AG08395 (cell line): ENCODE measurements around the gene OLFM3.

Source experiments
- DNase-seq: peaks from one replicate; pipeline ENCODE4 v3.0.0; 2012; ENCODE audit warnings: mixed read lengths, low spot score

Gene OLFM3

DNA sequence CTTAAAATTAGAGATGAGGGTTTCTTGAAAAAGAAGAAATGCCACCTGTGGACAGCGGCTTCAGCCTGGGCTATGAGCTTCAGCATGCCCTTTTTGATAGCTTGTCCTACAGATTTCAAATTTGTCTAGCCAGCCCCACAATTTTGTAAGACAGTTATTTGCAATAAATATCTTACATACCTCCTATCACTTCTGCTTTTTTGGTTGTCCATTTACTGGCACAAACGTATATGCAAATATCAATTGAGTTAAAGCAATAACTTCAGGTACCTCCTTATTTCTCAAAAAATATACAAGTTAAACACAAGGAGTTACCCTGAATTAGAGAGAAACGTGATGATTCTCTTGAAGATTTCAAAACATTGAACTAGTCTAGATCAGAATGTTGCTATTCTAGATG, 53.5 kb downstream of the OLFM3 start:
- no peak for DNase-seq

DNA sequence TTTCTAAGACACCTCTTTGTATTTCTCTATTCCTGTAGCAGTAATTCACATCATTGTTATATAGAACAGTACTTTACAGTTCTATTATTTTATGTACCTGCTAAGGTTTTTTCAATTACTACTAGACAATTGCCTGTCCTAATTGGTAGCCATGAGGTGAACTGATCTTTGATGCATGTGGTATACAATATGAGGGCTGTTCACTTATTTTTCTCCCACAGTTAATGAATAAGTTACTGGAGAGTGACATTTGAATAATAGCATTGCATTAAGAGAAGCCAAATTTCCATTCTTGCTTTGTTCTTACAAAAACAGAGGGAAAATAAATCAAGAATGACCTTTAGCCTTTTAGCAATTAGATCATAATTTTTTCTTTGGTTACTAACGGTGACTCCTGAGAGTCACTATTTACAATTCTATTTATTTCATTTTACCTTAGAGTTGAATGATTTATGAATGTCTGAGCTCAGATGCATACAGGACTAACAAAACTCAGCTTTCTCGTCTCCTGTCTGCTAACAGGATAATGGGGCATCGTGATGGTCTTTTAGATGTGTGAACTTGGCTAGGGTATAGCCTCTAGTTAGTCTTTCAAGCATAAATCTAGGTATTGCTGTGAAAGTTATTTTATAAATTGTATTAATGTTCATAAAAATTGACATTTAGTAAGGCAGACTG, 54.1 kb downstream of the OLFM3 start:
- DNase-seq: no peak

DNA sequence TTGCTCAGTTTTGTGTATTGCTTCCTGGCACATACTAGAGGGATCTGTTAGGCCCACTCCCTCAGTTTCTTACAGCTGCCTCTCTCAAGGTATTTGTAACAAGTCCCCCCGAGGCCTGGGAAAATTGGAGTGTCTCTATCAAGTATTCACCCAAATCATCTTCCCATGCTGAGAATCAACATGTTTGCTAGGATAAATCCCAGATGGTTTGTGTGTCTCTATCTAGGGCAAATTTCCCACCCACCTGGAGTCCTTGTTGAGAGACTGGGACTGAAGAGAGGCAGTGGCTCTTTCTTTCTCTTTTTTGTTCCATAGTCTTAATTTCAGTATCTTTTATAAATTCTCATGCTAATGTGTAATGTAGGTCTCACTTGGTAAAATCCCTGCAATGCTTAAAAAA, 58.0 kb downstream of the OLFM3 start:
- no peak for DNase-seq

DNA sequence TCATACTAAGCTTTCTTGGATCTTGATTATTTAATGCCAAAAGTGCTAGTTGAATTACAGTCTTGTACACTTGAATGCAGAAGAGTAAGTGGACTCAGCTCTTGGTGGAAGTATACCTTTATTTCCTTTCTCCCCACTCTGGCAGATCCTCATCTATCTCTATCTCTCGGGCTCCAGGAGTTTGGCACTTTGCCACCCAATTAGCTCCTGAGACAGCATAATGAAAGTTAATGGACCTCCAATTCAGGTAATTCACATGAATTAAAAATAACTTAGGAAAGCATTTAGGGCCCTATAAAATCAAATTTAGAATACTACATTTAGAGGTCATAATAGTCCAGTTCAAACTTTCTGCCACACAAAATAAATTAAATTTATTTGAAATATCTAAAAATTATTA, 67.4 kb downstream of the OLFM3 start:
- no peak for DNase-seq

DNA sequence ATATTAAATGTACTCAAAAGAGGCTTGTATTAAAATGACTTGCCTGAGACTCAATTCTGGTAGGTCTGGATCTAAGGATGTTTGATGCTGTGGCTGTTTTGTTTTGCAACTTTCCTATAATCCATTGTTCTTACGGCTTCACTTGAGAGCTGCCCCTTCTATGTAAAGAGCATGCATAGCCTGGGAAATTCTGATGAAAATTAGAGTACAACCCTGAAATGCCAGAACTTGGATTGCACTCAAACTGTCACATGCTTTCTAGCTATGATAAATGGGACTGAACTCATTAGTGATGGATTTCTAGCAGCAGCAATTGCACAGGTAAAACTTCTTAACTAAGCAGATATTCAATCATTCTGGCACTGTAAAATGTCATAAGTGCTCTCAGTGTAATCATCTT, 67.9 kb downstream of the OLFM3 start:
- DNase-seq: no peak

DNA sequence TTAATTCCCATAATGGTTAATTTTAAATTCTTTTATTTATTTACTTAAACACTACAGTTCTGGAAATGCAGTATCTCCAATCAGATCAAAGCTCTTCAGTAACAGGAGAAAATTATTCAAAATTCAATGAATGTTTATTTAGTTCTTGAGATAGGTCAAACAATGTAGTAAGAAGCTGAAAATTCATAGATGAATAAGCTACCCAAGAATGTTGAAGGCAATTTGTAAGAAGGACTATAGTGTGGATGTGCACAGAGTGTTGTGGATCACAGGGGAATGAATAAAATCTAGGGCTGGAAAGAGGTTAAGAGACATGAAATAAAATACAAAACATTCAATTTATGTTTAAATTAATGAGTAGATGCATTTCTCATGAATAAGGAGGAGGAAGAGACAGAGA, 72.0 kb downstream of the OLFM3 start:
- DNase-seq: no peak

DNA sequence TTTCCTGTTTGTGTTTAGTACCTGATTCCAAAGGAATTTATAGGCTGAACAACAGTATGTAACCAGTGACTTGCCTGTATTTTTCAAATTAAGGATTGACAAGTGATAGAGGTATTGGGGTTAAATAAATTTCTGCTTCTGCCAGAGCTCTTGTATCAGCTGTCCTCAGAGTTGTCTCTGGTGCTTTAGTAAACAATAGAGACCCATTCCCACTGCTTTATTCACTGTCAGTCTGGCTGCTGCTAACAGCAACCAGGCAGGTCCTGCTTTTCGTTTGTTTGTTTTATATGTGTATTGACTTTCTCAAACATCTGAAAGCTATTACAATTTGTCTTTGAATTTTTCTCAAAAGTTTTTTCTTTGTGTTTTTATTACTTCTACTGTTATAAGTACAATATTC, 76.1 kb downstream of the OLFM3 start:
- DNase-seq: no peak

DNA sequence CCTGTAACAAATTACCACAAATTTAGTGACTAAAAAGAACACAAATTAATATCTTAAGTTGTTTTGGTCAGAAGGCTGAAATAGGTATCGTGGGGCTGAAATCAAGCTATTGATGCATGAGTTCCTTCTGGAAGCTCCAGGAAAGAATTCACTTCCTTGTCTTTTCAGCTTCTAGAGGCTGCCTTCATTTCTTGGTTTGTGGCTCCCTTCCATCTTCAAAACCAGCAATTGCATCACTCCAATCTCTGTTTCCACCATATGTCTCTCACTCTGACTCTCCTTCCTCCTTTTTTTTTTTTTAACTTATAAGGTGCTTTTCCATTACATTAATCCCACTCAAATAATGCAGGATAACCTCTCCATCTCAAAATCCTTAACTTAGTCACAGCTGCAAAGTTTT, 78.4 kb downstream of the OLFM3 start:
- no peak for DNase-seq

DNA sequence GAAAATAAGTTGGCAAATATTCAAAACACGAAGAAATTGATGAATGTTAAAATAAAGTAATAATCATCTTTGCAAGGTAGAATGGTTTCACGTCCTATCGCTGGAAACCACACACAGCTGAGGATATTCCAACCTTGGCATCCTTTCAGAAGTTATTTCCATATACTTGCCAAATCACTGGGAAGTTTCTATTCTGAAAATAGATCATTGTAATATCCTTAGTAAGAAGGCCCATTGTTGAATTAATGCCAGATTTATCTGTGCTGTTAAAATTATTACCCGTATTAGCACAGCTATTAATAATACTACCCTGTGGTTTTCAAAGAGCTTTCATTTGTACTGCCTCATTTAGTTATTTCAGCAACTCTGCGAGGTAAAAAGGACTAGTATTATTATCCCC, 81.1 kb downstream of the OLFM3 start:
- DNase-seq: no peak

DNA sequence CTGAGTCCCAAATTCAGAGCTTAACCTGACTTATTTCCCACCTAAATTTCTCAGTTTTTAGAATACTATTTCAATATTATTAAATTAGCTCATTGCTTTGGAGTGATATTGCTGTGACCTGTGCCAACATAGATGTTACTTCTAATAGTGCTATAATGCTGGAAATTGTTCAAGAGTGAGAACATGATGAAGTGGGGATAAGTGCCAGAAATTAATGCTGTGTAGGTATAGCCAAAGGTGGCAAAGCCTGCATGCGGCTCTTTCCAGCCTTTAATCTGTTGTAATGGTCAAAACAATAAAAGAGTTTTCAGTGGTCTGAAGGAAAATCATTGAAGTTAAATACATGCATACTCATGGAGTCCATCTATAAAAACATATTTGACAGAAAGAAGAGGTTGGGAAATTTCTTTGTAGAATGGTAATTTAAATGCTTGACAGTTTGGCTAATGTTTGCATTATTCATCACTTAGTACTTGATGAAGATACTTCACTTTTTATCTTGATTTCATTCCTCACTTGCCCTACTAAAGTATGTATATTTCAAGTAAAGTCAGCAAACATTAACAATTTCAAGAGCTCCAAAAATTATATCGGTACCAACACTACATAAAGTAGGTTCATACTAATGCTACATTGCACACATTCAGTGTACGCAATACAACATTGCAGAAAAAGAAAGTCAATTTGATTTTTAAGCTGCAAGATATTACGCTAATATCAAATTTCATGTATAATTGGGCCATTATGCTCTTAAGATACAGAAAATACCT, 82.1 kb downstream of the OLFM3 start:
- DNase-seq: no peak

DNA sequence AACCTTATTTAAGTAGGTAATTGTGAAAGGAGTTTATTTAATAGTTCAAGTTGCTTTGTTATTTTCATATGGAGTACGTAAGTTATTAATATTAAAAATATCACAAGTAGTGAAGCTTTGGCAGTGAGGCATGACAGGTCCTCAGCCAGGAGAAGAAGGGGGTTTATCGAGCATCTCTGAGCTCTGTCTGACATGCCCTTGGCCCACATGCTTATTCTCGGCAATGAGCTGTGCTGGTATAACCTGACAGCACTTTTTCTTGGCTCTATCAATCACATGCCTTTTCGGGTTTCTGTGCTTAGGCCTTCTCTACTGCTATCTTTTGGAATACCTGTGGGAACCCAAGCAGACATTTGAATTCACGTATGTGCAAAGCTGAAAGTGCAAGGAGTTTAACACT, 84.8 kb downstream of the OLFM3 start:
- no peak for DNase-seq

DNA sequence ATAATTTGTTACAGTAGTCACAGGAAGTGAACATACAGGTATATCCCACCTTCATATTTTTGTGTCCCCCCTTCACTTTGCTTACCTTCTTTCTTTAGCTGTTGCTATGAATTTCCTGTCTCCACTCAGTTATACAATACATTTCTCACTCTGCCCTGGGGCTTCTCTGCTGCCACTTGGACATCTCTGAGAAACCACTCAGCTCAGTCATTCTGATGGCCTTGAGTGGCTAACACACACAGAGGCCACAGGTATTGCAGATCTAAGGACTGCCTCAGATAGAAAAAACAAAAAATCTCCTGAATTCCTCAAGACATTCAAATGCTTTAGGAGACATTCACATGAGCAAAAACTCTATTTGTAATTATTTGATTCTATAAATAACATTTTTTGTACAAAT, 87.7 kb downstream of the OLFM3 start:
- no peak for DNase-seq

DNA sequence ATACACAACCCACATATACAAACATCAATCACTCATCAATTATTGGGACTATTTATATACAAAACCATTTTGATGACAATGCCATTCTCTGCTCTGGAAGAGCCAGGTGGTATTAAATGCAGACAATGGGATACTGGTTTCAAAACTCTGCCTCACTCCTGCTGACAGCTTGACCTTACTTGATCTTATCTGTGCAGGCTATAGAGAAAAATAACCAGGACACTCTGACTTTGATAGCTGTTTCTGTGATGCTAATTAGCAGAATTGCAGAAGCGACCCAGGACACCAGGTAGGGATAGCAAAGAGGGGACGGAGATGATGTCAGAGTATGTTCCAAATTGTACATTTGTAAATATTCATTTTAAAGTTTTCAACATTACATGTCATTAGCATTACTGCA, 89.5 kb downstream of the OLFM3 start:
- DNase-seq: no peak

DNA sequence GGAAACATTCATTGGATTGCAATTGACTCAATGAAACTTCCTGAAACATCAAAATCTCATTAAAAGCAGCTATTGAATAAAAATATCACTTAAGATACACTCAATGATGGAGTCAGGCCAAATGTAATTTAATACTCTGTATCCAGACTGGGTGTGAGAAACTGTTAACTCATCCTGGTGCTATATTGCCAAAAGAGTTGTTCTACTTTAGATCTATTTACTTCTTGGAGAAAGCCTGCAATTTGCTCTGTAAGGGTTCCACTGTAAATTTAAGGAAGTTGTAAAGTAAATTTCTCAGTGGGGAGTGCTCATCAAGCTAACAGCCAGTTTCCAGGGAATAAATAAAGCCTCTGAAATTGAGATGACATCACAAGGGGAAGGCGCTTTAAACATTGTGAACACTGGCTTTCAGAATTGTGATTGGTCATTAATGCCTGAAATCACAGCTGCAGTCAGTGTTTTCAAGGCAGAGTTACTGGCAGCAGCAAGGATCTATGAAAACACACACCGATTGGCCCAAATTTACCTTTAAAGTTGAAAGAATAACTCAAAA, 91.4 kb downstream of the OLFM3 start:
- no peak for DNase-seq

DNA sequence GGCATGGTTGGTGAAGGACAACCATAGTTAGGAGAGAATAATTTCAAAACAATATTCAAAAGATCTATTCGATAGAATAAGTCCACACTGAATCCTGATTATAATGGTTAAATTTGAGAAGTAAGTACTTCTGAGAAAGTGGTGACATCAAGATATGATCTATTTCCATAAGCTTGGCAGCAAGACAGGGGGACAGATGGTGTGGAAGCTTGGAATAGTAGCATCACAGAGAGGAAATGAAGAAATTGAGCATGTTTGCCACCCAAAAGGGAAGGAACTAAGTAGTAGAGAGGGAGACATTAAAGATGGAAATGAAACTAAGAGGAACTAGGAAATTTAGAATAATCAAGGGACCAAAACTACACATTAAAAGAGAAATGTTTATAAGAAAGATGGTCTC, 94.5 kb downstream of the OLFM3 start:
- DNase-seq: no peak

DNA sequence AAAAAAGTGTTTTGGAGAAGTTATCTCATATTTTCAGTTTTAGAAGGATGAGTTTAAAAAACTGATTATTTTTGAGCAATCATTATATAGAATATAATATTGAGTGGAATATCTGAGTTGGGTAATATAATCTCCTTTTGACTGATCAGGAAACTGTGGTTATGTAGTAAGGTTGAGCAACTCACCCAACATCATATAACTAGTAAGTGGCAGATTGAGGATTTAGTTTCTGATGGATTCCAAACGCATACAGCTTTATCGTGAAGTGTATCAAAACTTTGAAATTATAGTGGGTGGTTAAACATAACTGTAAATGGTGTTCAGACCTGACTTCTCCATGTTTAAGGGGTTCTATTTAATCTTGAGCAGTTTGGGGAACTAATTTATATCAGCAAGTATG, 98.6 kb downstream of the OLFM3 start:
- DNase-seq: no peak

DNA sequence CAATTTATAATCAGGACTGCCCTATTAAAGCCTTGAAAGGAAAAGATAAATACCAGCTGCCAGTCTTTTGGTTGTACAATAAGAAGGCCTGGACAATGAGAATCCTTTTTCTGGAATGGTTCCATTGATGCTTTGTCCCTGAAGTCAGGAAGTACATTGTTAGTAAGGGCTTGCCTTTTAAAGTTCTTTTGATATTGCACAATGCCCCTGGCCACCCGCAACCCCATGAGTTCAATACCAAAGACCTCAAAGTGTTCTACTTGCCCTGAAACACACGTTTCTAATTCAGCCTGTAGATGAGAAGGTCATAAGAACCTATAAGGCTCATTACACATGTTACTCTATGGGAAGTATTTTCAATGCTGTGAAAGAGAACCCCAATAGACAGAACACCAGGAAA, 112.1 kb downstream of the OLFM3 start:
- no peak for DNase-seq

DNA sequence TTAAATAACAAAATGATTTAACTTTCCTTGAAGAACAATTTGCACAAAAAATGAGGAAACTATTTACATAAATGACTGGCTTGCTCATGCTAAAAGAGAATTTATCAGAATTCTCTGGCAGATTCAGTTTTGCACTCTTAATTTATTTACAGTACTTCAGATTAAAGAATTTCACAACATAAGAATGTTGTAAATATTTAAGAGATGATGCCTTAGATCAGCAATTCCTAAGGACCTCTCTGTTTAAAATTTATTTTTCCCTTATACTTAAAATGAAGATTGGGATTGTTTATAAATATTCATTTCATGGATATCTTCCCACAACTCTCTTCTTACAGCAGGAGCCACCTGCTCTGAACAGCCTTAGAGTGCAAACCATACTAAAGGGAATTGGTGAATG, 120.8 kb downstream of the OLFM3 start:
- no peak for DNase-seq

DNA sequence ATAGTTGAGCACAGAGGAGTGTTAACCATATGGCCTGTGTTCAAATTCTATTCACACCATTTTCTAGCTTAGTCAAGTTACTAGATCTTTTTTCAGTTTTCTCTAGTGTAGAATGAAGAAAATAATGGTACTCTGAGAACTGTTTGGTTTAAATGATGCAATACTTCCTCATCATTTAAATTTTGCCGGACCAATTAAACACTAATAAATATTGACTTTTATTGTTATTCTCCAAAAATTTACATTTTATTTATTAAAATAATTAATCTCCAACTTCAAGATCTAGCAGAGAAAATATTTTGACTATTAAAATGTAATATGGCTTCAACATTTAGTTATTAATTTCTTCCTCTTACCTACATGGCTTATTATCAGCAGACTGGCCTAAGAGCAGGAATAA, 123.1 kb downstream of the OLFM3 start:
- no peak for DNase-seq

DNA sequence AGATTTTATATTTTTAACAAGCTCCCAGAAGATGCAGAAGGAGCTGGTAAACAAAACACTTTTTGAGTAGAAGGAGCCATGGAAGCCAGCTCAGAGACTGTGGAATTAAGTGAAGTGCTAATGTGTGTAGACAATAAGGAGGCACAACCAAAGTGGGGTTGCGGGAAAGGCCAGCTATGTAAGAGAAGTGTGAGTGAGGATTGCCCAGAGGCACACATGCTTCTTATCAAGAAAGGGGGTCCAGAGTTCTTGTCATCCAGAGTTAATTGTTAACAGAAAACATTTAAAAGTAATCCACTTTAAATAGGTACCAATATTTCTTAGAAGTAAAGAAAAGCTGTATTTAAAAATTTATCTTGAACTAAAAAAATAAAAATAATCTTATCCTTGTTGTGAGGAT, 136.8 kb downstream of the OLFM3 start:
- DNase-seq: no peak

DNA sequence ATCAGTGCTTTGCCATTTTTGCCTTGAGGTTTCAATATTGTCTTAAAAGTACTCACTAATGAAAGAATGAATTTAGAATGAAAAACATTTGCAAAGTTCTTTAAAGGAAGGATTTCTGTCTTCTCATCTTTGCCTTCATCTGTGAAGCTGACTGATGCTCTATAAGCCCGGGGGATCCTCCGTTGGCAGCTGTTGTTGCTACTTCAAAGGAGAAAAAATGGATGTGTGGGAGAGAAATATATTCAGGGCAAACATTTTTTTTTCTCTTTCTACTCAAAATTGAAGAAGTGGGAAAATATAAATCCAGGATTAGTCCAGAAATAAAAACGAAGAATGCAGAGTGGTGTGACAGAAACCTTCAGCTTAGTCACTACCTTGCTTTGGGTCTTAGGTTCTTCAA, 142.5 kb downstream of the OLFM3 start:
- no peak for DNase-seq

DNA sequence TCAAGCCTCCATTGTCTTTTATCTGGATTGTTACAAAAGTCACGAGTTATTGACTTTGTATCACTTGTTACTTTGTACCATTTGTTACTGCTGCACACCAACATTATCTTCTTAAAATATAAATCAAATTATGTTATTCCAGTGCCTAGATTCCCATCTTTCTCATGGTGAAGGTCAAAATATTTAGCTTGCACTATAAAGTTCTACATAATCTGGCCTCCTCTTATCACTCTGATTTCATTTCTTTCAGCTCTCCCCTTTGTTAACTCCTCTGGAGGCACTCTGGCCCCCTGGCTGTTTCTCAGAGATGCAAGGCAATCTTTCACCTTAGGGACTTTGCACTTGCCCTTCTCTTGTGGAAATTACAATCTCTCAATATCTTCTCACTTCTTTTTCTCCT, 143.8 kb downstream of the OLFM3 start:
- DNase-seq: no peak

DNA sequence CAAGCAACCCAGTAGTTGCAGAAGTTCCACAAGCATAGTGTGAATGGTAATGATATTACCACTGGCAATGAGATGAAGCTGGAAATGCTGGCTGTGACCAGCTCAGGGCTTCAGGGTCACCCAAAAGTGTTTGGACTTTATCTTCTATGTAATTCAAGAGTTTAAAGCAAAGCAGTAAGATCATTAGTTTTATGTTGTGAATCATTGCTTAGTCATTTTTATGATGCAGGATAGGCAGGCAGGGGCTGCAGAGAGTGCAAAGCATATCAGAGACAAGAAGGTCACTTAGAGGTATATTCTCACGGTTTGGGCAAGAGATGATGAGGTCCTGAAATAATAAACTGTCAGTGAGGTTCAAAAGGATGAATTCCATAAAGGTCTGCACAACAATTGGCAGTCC, 147.4 kb downstream of the OLFM3 start:
- DNase-seq: no peak

DNA sequence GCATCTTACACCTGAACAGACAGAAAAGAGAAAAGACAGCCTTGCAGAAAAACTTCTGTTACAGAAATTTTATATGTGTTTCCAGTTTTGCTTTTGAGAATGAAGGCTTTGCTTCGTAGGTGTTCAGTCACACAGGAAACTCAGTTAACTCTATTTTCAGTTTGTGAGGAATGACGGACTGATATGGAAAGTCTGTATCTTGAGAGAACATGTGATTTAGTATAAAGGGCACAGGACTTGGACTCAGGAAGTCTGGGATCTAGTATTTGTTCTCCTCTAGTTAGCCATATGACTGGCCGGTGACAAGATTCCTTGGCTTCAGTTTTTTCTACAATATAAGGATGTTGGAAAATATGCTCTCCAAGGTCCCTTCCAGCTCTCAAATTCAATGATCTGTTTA, 149.1 kb downstream of the OLFM3 start:
- DNase-seq: no peak
